Caco-2 (cell line): ENCODE measurements around the gene RBM22. TPM values are rescaled to one million over a fixed set of nuclear protein-coding genes. Genes with fewer than 3 reads are reported as not detected.
A peak's percentile ranks its signal among the peaks of the same experiment; 100 is the strongest.

Source experiments
- BruUV-seq: library from RNA; stranded (reverse); fragments of 400-500 nt; replicated peaks from 2 replicates; lab custom pipeline; 2021; lab: Mats Ljungman, UMichigan
- CTCF ChIA-PET: fragments of 300-600 bp; sonication (Branson Sonifier 250); formaldehyde crosslinking; loops from one replicate; lab custom pipeline; 2022; ENCODE audit warnings: antibody characterized with exemption; lab: Charles Lee
- POLR2A ChIA-PET: fragments of 300-600 bp; sonication (Branson Sonifier 250); formaldehyde crosslinking; loops from one replicate; lab custom pipeline; 2022; ENCODE audit warnings: antibody characterized with exemption; lab: Charles Lee
- DNase-seq, 2 experiments: peaks; one replicate each; pipeline versions ENCODE4 v3.0.0 to v3.0.0-alpha.2; 2020 to 2022
- H3K27me3 ChIP-seq: replicated peaks from 2 replicates; pipeline ENCODE4 v1.6.0; 2011; ENCODE audit warnings: low read length; ENCODE audit not compliant: control insufficient read depth, insufficient read depth
- H3K36me3 ChIP-seq: 2 replicates; pipeline ENCODE4 v1.5.1; 2011; ENCODE audit warnings: low read length; ENCODE audit not compliant: control insufficient read depth, insufficient read depth
- H3K4me1 ChIP-seq: fragments of 250-450 bp; sonication (Bioruptor Pico); 2 replicates; pipeline ENCODE4 v1.5.1; 2020; ENCODE audit warnings: mild to moderate bottlenecking
- H3K4me3 ChIP-seq: 2 replicates; pipeline ENCODE4 v1.5.1; 2011; ENCODE audit warnings: low read depth, mild to moderate bottlenecking, control low read depth, low read length
- H3K9me3 ChIP-seq: fragments of 250-450 bp; sonication (Bioruptor Pico); 2 replicates; pipeline ENCODE4 v1.5.1; 2020; ENCODE audit warnings: mild to moderate bottlenecking, moderate library complexity
- H3K27ac Mint-ChIP-seq: one replicate; pipeline ENCODE4 v1.8.0; 2022; ENCODE audit warnings: mixed read lengths; ENCODE audit not compliant: unreplicated experiment
- H3K27me3 Mint-ChIP-seq: one replicate; pipeline ENCODE4 v1.8.0; 2022; ENCODE audit warnings: mixed read lengths; ENCODE audit not compliant: insufficient read depth, unreplicated experiment
- H3K36me3 Mint-ChIP-seq: one replicate; pipeline ENCODE4 v1.8.0; 2022; ENCODE audit warnings: mild to moderate bottlenecking, mixed read lengths; ENCODE audit not compliant: insufficient read depth, unreplicated experiment
- H3K4me1 Mint-ChIP-seq: one replicate; pipeline ENCODE4 v1.8.0; 2022; ENCODE audit warnings: low read depth, mixed read lengths; ENCODE audit not compliant: unreplicated experiment
- H3K4me3 Mint-ChIP-seq: one replicate; pipeline ENCODE4 v1.8.0; 2022; ENCODE audit warnings: mild to moderate bottlenecking, moderate library complexity, mixed read lengths; ENCODE audit not compliant: unreplicated experiment
- H3K9me3 Mint-ChIP-seq: one replicate; pipeline ENCODE4 v1.8.0; 2022; ENCODE audit warnings: mixed read lengths; ENCODE audit not compliant: unreplicated experiment
- CTCF ChIP-seq, 2 experiments: fragments of 200-600 bp in 1 of 2; IDR thresholded peaks; 1 replicate in 1 of 2; 2 replicates in 1 of 2; pipeline versions ENCODE4 v1.5.1 to v1.8.0; 2011 to 2022; ENCODE audit warnings: antibody characterized with exemption in 1 of 2, control low read depth in 1 of 2, inconsistent platforms in 1 of 2, low read depth in 1 of 2, low read length in 1 of 2, mild to moderate bottlenecking in 1 of 2, moderate library complexity in 1 of 2; ENCODE audit not compliant: insufficient read depth in 1 of 2, severe bottlenecking in 1 of 2, unreplicated experiment in 1 of 2
- intact Hi-C: fragments of 100-400 bp; cut with micrococcal nuclease; formaldehyde crosslinking; loops from one replicate; pipeline ENCODE4 v1.10.0; 2022; ENCODE audit not compliant: unreplicated experiment
- total RNA-seq: library from RNA; stranded (reverse); gene quantifications from 2 replicates; pipeline ENCODE4 v1.2.3, GENCODE V29; 2022

The RBM22 gene
- total RNA-seq, 1 experiment from 2014 or later = 55.3 TPM

- ChIA-PET CTCF (interaction anchor here (0.8 to 1.2 kb wide), 6 partner anchors 8 to 191 kb away, joined by 3 to 6 read pairs (median 3); partner anchors contain the start of gene RBM22), POLR2A (interaction anchor here (1.0 kb wide), 1 partner anchor 191 kb away, joined by 3 read pairs; the partner anchor contains the start of gene RPS14)
- no TSS peak for BruUV-seq
- Histone ChIP-seq H3K36me3 (no peaks in the 10 kb centered on the region), H3K27me3 (no peaks in the 10 kb centered on the region), H3K4me3 (peak overlapping the region; percentile 33), H3K4me1 (peaks cover 80% of the 10 kb centered on the region), H3K9me3 (no peaks in the 10 kb centered on the region)
- Mint-ChIP-seq H3K27me3 (no peaks in the 10 kb centered on the region), H3K4me1 (peaks cover 46% of the 10 kb centered on the region), H3K4me3 (peak overlapping the region; percentile 61), H3K36me3 (peaks cover 15% of the 10 kb centered on the region), H3K9me3 (no peaks in the 10 kb centered on the region), H3K27ac (peak overlapping the region; percentile 79)
- intact Hi-C loops = loop anchor here (2.0 to 5.0 kb wide), 3 partner anchors 16 to 184 kb away; no protein-coding TSS in a partner anchor
- no peak for TF ChIP-seq CTCF (IDR thresholded peaks at IDR 0.05; ENCODE audit: insufficient read depth in 1 of 2, low read depth in 1 of 2, low read length in 1 of 2, severe bottlenecking in 1 of 2, unreplicated experiment in 1 of 2)
- no peak for DNase-seq
Measured at GRCh38 chr5:150641006-150641570, 59.8 kb downstream of the RBM22 start.

Other genes with a start within 250 kb of the RBM22 start
- gene NDST1, start 192.9 kb downstream of the RBM22 start, total RNA-seq = 106 and 110 TPM in 2 replicates
- 22.4 and 25.1 TPM in 2 replicates for gene SYNPO, start 60.4 kb downstream of the RBM22 start, total RNA-seq
- gene MYOZ3, start 39.8 kb downstream of the RBM22 start, total RNA-seq = not detected in 2 replicates
- 55.8 and 62.2 TPM in 2 replicates for gene DCTN4, start 58.0 kb upstream of the RBM22 start, total RNA-seq
- 19.2 and 19.4 TPM in 2 replicates for gene SMIM3, start 77.7 kb upstream of the RBM22 start, total RNA-seq
- 0.19 and 0.29 TPM in 2 replicates for gene IRGM, start 145.5 kb upstream of the RBM22 start, total RNA-seq
- 1.8 and 2.2 TPM in 2 replicates for gene ZNF300, start 203.9 kb upstream of the RBM22 start, total RNA-seq